K562 (cell line): ENCODE results near the gene PRSS38. TPM values are rescaled to one million over a fixed set of nuclear protein-coding genes. Genes with fewer than 3 reads are reported as not detected.

Experiments
- ATAC-seq: fragments of 200-7000 bp; cut with Tn5 transposase; 3 replicates; pipeline ENCODE4 v1.9.1; 2020; ENCODE audit warnings: moderate library complexity
- BruUV-seq: library from RNA; stranded (reverse); fragments of 400-500 nt; replicated peaks from 2 replicates; lab custom pipeline; 2021; lab: Mats Ljungman, UMichigan
- CTCF ChIA-PET: fragments of 300-600 bp; formaldehyde crosslinking; extraction: SDS; loops from one replicate; lab custom pipeline; 2021; ENCODE audit warnings: low intra/inter-chr PET ratio; lab: Yijun Ruan, JAX
- POLR2A ChIA-PET: fragments of 300-600, 350-650 bp; sonication (Branson Sonifier 250); formaldehyde crosslinking; extraction: SDS; loops from one replicate; lab custom pipeline; 2021; ENCODE audit warnings: antibody characterized with exemption, inconsistent platforms; lab: Yijun Ruan, JAX
- DNase-seq, 4 experiments: peaks; one replicate each; pipeline versions ENCODE4 v3.0.0 to v3.0.0-alpha.2; 2011 to 2018; ENCODE audit warnings: low spot score in 3 of 4, mixed read lengths in 3 of 4; ENCODE audit errors: extremely low read depth in 1 of 4
- FAIRE-seq: peaks from 2 replicates; lab custom pipeline; 2011; peaks lifted over from hg19 to GRCh38; lab: Jason Lieb, UNC
- H2AFZ ChIP-seq: 2 replicates; pipeline ENCODE4 v1.6.0; 2011; ENCODE audit warnings: low read depth, low read length, control low read depth, inconsistent platforms
- H3K27ac ChIP-seq: fragments of 200-600 bp; 3 replicates; pipeline ENCODE4 v1.8.0; 2011; ENCODE audit warnings: low read depth, mild to moderate bottlenecking, control low read depth, inconsistent platforms, low read length, moderate library complexity, mixed read lengths; ENCODE audit errors: extremely low read depth
- H3K27me3 ChIP-seq, 2 experiments: fragments of 300-600 bp in 1 of 2; 2 replicates in 1 of 2; 3 replicates in 1 of 2; pipeline versions ENCODE4 v1.6.0 to v1.8.0; 2011; ENCODE audit warnings: inconsistent platforms in 2 of 2, low read length in 2 of 2, mild to moderate bottlenecking in 1 of 2, mixed read lengths in 1 of 2, moderate library complexity in 1 of 2; ENCODE audit not compliant: control insufficient read depth in 2 of 2, insufficient read depth in 2 of 2
- H3K36me3 ChIP-seq: fragments of 300-600 bp; 3 replicates; pipeline ENCODE4 v1.8.0; 2011; ENCODE audit warnings: mild to moderate bottlenecking, low read length, inconsistent platforms; ENCODE audit not compliant: control insufficient read depth, insufficient read depth
- H3K4me1 ChIP-seq, 2 experiments: fragments of 200-600 bp in 1 of 2; replicated peaks in 1 of 2; 2 replicates in 1 of 2; 3 replicates in 1 of 2; pipeline versions ENCODE4 v1.5.1 to v1.8.0; 2011; ENCODE audit warnings: inconsistent platforms in 2 of 2, low read length in 2 of 2, mild to moderate bottlenecking in 1 of 2, mixed read lengths in 1 of 2, moderate library complexity in 1 of 2; ENCODE audit not compliant: control insufficient read depth in 2 of 2, insufficient read depth in 2 of 2
- H3K4me2 ChIP-seq: 2 replicates; pipeline ENCODE4 v1.6.1; 2011; ENCODE audit warnings: low read length, control low read depth, inconsistent platforms, mixed read lengths; ENCODE audit not compliant: insufficient read depth
- H3K4me3 ChIP-seq: fragments of 200-600 bp; sonication (generic), shearing (Covaris generic); 2 replicates; pipeline ENCODE4 v1.5.1; 2016; ENCODE audit warnings: control low read depth, inconsistent platforms
- H3K79me2 ChIP-seq: fragments of 200-600 bp; 3 replicates; pipeline ENCODE4 v1.8.0; 2011; ENCODE audit warnings: low read length, inconsistent platforms; ENCODE audit not compliant: control insufficient read depth, insufficient read depth
- H3K9ac ChIP-seq, 2 experiments: 2 replicates each; pipeline versions ENCODE4 v1.6.0 to v1.6.1; 2011; ENCODE audit warnings: low read depth in 2 of 2, low read length in 2 of 2, control low read depth in 1 of 2, inconsistent platforms in 1 of 2, mild to moderate bottlenecking in 1 of 2, mixed read lengths in 1 of 2; ENCODE audit not compliant: insufficient read depth in 1 of 2
- H3K9me1 ChIP-seq: one replicate; pipeline ENCODE4 v1.6.0; 2011; ENCODE audit warnings: inconsistent platforms, mild to moderate bottlenecking, low read length, moderate library complexity; ENCODE audit not compliant: control insufficient read depth, insufficient read depth
- H3K9me3 ChIP-seq: replicated peaks from 2 replicates; pipeline ENCODE4 v1.5.1; 2011; ENCODE audit warnings: low read depth, low read length, inconsistent platforms; ENCODE audit not compliant: control insufficient read depth, insufficient read depth
- H4K20me1 ChIP-seq: replicated peaks from 2 replicates; pipeline ENCODE4 v1.6.1; 2011; ENCODE audit warnings: low read length, inconsistent platforms, mixed read lengths; ENCODE audit not compliant: control insufficient read depth, insufficient read depth
- BHLHE40 ChIP-seq: IDR thresholded peaks from 2 replicates; pipeline ENCODE4 v1.6.1; 2011; ENCODE audit warnings: low read length, improper control_type of control experiment
- EP300 ChIP-seq: IDR thresholded peaks from 2 replicates; pipeline ENCODE4 v1.6.1; 2012; ENCODE audit warnings: low read length, improper control_type of control experiment
- HCFC1 ChIP-seq: IDR thresholded peaks from 2 replicates; pipeline ENCODE4 v1.6.1; 2012; ENCODE audit warnings: low read depth, low read length, improper control_type of control experiment
- MECOM ChIP-seq: fragments of 250-450 bp; sonication (Bioruptor Pico); IDR thresholded peaks from 2 replicates; pipeline ENCODE4 v1.8.0; 2022; ENCODE audit warnings: inconsistent platforms
- MEF2D ChIP-seq: conservative IDR thresholded peaks from 2 replicates; pipeline ENCODE4 v1.6.1; 2016; ENCODE audit warnings: low read depth, missing genetic modification characterization, missing compliant biosample characterization
- NELFE ChIP-seq: IDR thresholded peaks from 2 replicates; pipeline ENCODE4 v1.6.1; 2011; ENCODE audit warnings: mild to moderate bottlenecking; ENCODE audit not compliant: insufficient read depth, insufficient read length
- POLR2AphosphoS2 ChIP-seq: IDR thresholded peaks from 2 replicates; pipeline ENCODE4 v1.6.1; 2012; ENCODE audit warnings: low read length, improper control_type of control experiment
- PTTG1 ChIP-seq: fragments of 450-650 bp; IDR thresholded peaks from 2 replicates; pipeline ENCODE4 v1.6.1; 2016; ENCODE audit warnings: low read depth, mild to moderate bottlenecking, missing genetic modification characterization, missing compliant biosample characterization
- U2AF2 ChIP-seq: fragments of 200-400 bp; formaldehyde crosslinking; optimal IDR thresholded peaks from 2 replicates; pipeline ENCODE3; 2017; ENCODE audit warnings: low read depth, mild to moderate bottlenecking, low read length
- ZFP30 ChIP-seq: fragments of 250-450 bp; sonication (Bioruptor Pico); IDR thresholded peaks from 2 replicates; pipeline ENCODE4 v1.8.0; 2022; ENCODE audit warnings: moderate library complexity, mild to moderate bottlenecking, inconsistent platforms, borderline replicate concordance
- ZNF239 ChIP-seq: fragments of 250-450 bp; sonication (Bioruptor Pico); IDR thresholded peaks from 2 replicates; pipeline ENCODE4 v1.4.0; 2020; ENCODE audit warnings: mild to moderate bottlenecking
- ZNF354B ChIP-seq: fragments of 250-450 bp; sonication (Bioruptor Pico); IDR thresholded peaks from 2 replicates; pipeline ENCODE4 v1.4.0; 2020
- ZNF77 ChIP-seq: fragments of 250-450 bp; sonication (Bioruptor Pico); IDR thresholded peaks from 2 replicates; pipeline ENCODE4 v1.5.0; 2020
- WGBS: fragments of 100-300 bp; shearing (Covaris generic); methylation state at CpG from one replicate; pipeline ENCODE4 v1.1.6; 2016; ENCODE audit warnings: low coverage, mixed read lengths; ENCODE audit not compliant: insufficient coverage; ENCODE audit errors: missing lambda C conversion rate; 5-methylcytosine and 5-hydroxymethylcytosine counted together
- in situ Hi-C: fragments of 300-500 bp; cut with MboI; formaldehyde crosslinking; loops from 4 replicates; pipeline ENCODE4 v1.15.0; 2018; ENCODE audit warnings: inconsistent platforms, mixed read lengths
- intact Hi-C: fragments of 100-400 bp; cut with micrococcal nuclease; formaldehyde crosslinking; loops from 2 replicates; pipeline ENCODE4 v1.14.2; 2022
- polyA plus RNA-seq, 8 experiments: library from polyadenylated mRNA; depleted of rRNA in 4 of 8; stranded (reverse) in 5 of 8; unstranded in 3 of 8; fragments of >200 nt; fragmentation: Nextera tagmentation in 2 of 8; fragmentation: Illumina TruSeq in 1 of 8; extraction: Ambion mirVana in 2 of 8; extraction: Trizol in 1 of 8; gene quantifications; 2 replicates each; pipeline versions ENCODE4 v1.2.1 to v1.2.3, GENCODE V29; 2011 to 2014; ENCODE audit warnings: inconsistent platforms in 1 of 8, missing spikeins in 1 of 8
- total RNA-seq, 7 experiments: library from RNA; depleted of rRNA in 6 of 7; stranded (reverse); fragments of >200 nt in 6 of 7; fragmentation: Illumina TruSeq in 2 of 7; extraction: Trizol in 2 of 7; gene quantifications; 2 replicates each; pipeline versions ENCODE4 v1.2.1 to v1.2.3, GENCODE V29; 2011 to 2021; ENCODE audit warnings: low replicate concordance in 1 of 7
- TF ChIP-seq, protein P1 (sequence below): fragments of 200-400 bp; formaldehyde crosslinking; IDR thresholded peaks from 2 replicates; pipeline ENCODE4 v1.6.1; 2017; ENCODE audit warnings: mild to moderate bottlenecking, low read depth, low read length, moderate library complexity
- TF ChIP-seq, protein P2 (sequence below): sonication (generic); formaldehyde crosslinking; IDR thresholded peaks from 2 replicates; pipeline ENCODE4 v1.8.0; 2022; ENCODE audit warnings: mild to moderate bottlenecking, missing genetic modification reagents

PRSS38 gene
- total and polyA plus RNA-seq, 9 of the 15 experiments (the other 6 are each of a cell fraction or from before 2014, with no cell fraction given) = 0.09 to 0.14 TPM; not detected in 7

DNA sequence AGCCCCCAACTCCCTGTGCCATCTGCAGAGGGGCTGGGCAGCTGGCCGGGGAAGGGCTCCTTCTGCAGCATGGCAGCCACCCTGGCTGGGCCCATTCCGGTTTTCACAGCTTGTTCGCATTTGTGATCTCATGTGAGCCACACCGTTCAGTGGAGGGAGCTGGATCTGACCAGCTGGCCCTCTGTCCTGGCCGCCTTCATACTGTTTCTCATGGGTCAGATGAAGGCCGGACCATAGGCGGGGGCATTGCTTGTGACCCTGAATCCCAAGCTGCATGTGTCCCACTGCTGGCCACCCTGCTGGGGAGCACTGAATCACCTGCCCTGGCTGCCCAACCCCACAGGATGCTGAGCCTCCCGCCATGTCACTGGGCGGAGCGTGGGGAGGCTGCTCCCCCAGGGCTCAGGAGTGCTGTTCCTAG lies 36.4 kb upstream of the PRSS38 start (continued):
- TF ChIP-seq, protein P1, sequence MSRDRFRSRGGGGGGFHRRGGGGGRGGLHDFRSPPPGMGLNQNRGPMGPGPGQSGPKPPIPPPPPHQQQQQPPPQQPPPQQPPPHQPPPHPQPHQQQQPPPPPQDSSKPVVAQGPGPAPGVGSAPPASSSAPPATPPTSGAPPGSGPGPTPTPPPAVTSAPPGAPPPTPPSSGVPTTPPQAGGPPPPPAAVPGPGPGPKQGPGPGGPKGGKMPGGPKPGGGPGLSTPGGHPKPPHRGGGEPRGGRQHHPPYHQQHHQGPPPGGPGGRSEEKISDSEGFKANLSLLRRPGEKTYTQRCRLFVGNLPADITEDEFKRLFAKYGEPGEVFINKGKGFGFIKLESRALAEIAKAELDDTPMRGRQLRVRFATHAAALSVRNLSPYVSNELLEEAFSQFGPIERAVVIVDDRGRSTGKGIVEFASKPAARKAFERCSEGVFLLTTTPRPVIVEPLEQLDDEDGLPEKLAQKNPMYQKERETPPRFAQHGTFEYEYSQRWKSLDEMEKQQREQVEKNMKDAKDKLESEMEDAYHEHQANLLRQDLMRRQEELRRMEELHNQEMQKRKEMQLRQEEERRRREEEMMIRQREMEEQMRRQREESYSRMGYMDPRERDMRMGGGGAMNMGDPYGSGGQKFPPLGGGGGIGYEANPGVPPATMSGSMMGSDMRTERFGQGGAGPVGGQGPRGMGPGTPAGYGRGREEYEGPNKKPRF = no peak

DNA sequence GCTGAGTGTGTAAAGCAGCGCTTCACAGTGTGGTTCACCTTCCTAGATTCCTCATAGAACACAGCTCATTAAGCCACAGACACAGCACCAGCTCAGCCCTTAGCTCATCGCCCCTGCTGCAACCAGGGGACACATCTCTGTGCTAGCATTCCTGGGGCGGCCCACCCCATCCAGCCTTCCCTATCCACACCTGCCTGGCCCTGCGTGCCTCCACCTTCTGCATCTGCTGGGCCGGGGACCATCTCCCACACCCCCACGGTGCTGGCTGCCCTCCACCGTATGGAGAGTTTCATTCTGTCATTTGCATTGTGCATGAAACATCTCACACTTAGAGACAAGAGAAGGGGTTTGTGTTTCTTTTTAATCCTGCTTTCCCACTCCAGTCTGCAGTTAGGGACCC lies 35.8 kb upstream of the PRSS38 start:
- Histone ChIP-seq H3K9ac (no peak overlapping the region), H3K9me3 (no peaks in the 10 kb centered on the region), H2AFZ (no peak overlapping the region), H3K36me3 (peaks cover 27% of the 10 kb centered on the region; the same call in 2 of the 3 replicates), H3K9me1 (no peaks in the 10 kb centered on the region), H3K27me3 (no peaks in the 10 kb centered on the region), H3K79me2 (no peaks in the 10 kb centered on the region), H4K20me1 (peaks cover 2% of the 10 kb centered on the region; the same call in 1 of the 2 replicates), H3K4me1 (peaks cover 0 to 11% of the 10 kb centered on the region in 2 experiments; a peak in 1 of 5 replicates), H3K4me2 (no peak overlapping the region), H3K4me3 (no peak overlapping the region), H3K27ac (no peak overlapping the region)
- in situ Hi-C loops = no loop called here
- no peak for TF ChIP-seq HCFC1
- no peak for TF ChIP-seq NELFE
- no peak for TF ChIP-seq MEF2D (tag)
- no peak for TF ChIP-seq ZNF354B
- TF ChIP-seq MECOM (CRISPR knock-in tag) = no peak
- TF ChIP-seq BHLHE40 = no peak
- no peak for TF ChIP-seq EP300
- TF ChIP-seq ZNF77 (CRISPR knock-in tag) = no peak
- no peak for TF ChIP-seq PTTG1 (tag)
- TF ChIP-seq, protein P2, sequence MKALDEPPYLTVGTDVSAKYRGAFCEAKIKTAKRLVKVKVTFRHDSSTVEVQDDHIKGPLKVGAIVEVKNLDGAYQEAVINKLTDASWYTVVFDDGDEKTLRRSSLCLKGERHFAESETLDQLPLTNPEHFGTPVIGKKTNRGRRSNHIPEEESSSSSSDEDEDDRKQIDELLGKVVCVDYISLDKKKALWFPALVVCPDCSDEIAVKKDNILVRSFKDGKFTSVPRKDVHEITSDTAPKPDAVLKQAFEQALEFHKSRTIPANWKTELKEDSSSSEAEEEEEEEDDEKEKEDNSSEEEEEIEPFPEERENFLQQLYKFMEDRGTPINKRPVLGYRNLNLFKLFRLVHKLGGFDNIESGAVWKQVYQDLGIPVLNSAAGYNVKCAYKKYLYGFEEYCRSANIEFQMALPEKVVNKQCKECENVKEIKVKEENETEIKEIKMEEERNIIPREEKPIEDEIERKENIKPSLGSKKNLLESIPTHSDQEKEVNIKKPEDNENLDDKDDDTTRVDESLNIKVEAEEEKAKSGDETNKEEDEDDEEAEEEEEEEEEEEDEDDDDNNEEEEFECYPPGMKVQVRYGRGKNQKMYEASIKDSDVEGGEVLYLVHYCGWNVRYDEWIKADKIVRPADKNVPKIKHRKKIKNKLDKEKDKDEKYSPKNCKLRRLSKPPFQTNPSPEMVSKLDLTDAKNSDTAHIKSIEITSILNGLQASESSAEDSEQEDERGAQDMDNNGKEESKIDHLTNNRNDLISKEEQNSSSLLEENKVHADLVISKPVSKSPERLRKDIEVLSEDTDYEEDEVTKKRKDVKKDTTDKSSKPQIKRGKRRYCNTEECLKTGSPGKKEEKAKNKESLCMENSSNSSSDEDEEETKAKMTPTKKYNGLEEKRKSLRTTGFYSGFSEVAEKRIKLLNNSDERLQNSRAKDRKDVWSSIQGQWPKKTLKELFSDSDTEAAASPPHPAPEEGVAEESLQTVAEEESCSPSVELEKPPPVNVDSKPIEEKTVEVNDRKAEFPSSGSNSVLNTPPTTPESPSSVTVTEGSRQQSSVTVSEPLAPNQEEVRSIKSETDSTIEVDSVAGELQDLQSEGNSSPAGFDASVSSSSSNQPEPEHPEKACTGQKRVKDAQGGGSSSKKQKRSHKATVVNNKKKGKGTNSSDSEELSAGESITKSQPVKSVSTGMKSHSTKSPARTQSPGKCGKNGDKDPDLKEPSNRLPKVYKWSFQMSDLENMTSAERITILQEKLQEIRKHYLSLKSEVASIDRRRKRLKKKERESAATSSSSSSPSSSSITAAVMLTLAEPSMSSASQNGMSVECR (CRISPR knock-in tag) = no peak
- no peak for TF ChIP-seq U2AF2
- TF ChIP-seq ZFP30 (CRISPR knock-in tag) = no peak
- no peak for TF ChIP-seq ZNF239
- TF ChIP-seq POLR2AphosphoS2 = no peak
- intact Hi-C loops = no loop called here
- BruUV-seq = no TSS peak
- DNase-seq (no peak), FAIRE-seq (no peak), ATAC-seq (no peak)
- CTCF ChIA-PET = no interaction called here
- POLR2A ChIA-PET = interaction anchor here (0.6 to 1.3 kb wide), 2 partner anchors 8 to 17 kb away, joined by 3 to 5 read pairs; no protein-coding TSS in a partner anchor
- 92% methylated on average over 7 of the region's 7 CpGs for WGBS
